H1 (cell line): Measurements from ENCODE around the gene CALY. TPM values are rescaled to one million over a fixed set of nuclear protein-coding genes. Genes with fewer than 3 reads are reported as not detected.

Source experiments
- ASH2L ChIP-seq: fragments of 200-600, 300-600 bp; sonication (generic); IDR thresholded peaks from one replicate; pipeline ENCODE4 v1.7.1; 2017; ENCODE audit warnings: low read length
- BACH1 ChIP-seq: IDR thresholded peaks from 2 replicates; pipeline ENCODE4 v1.6.1; 2012; ENCODE audit warnings: low read length, improper control_type of control experiment
- EP300 ChIP-seq, 2 experiments: IDR thresholded peaks; 1 replicate in 1 of 2; 2 replicates in 1 of 2; pipeline ENCODE4 v1.6.1; 2011 to 2012; ENCODE audit warnings: low read depth in 2 of 2, low read length in 2 of 2, mild to moderate bottlenecking in 2 of 2, borderline replicate concordance in 1 of 2, inconsistent platforms in 1 of 2, moderate library complexity in 1 of 2
- MAFK ChIP-seq: IDR thresholded peaks from 2 replicates; pipeline ENCODE4 v1.6.1; 2012; ENCODE audit warnings: low read depth, mild to moderate bottlenecking, improper control_type of control experiment, low read length
- MAX ChIP-seq: IDR thresholded peaks from 2 replicates; pipeline ENCODE4 v1.6.1; 2012; ENCODE audit warnings: inconsistent platforms
- NRF1 ChIP-seq: IDR thresholded peaks from 2 replicates; pipeline ENCODE4 v1.6.1; 2011; ENCODE audit warnings: mild to moderate bottlenecking, low read depth, low read length, improper control_type of control experiment
- USF2 ChIP-seq: IDR thresholded peaks from 2 replicates; pipeline ENCODE4 v1.6.1; 2011; ENCODE audit warnings: low read length, improper control_type of control experiment
- polyA plus RNA-seq, 7 experiments: library from polyadenylated mRNA; depleted of rRNA in 3 of 7; stranded (reverse) in 5 of 7; unstranded in 2 of 7; fragments of >200 nt in 5 of 7; fragments of 200-250 nt in 2 of 7; gene quantifications; 1 replicate in 5 of 7; 2 replicates in 1 of 7; 4 replicates in 1 of 7; pipeline versions ENCODE4 v1.2.1 to v1.2.3, GENCODE V29; 2011 to 2013; ENCODE audit warnings: missing spikeins in 2 of 7, mixed read lengths in 2 of 7
- total RNA-seq: library from RNA; stranded (reverse); fragmentation: NEBNext Ultra II Directional; extraction: Animal tissue kit (Norgen Biotek cat#: 25700); gene quantifications from 2 replicates; pipeline ENCODE4 v1.2.1, GENCODE V29; 2021
- TF ChIP-seq, protein P1 (sequence below): fragments of 300-600 bp; sonication (generic); IDR thresholded peaks from 2 replicates; pipeline ENCODE4 v1.7.1; 2012; ENCODE audit warnings: low read length, moderate library complexity, mild to moderate bottlenecking, inconsistent platforms; ENCODE audit not compliant: insufficient replicate concordance

Gene CALY
- total and polyA plus RNA-seq, 2 of the 8 experiments (the other 6 are each of a cell fraction or from before 2014, with no cell fraction given) = 1.3 to 1.5 TPM

DNA sequence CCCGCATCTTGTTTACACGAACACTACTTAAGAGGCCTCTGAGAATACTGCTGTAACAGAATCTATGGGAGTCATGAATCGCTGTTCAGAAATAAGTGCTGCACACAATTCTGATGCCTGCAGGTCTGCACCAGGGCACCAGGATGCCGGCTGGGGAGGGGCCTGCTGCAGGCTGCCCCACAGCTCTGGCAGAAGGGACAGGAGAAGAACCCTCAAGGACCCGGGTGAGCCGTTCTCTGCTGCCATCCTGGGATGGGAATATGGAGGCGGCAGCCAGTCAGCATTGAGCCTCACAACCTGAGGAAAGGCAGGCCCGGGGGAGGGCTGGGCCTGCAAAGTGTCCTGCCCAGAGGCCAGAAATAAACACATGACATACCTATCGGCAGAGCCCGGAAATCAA, 39.2 kb downstream of the CALY start (continued):
- TF ChIP-seq USF2 = no peak
- TF ChIP-seq EP300 (IDR thresholded peaks at IDR 0.05; ENCODE audit: borderline replicate concordance in 1 of 2, low read depth in 2 of 2, low read length in 2 of 2) = no peak
- no peak for TF ChIP-seq ASH2L
- TF ChIP-seq MAFK = no peak
- no peak for TF ChIP-seq NRF1
- no peak for TF ChIP-seq BACH1
- TF ChIP-seq, protein P1, sequence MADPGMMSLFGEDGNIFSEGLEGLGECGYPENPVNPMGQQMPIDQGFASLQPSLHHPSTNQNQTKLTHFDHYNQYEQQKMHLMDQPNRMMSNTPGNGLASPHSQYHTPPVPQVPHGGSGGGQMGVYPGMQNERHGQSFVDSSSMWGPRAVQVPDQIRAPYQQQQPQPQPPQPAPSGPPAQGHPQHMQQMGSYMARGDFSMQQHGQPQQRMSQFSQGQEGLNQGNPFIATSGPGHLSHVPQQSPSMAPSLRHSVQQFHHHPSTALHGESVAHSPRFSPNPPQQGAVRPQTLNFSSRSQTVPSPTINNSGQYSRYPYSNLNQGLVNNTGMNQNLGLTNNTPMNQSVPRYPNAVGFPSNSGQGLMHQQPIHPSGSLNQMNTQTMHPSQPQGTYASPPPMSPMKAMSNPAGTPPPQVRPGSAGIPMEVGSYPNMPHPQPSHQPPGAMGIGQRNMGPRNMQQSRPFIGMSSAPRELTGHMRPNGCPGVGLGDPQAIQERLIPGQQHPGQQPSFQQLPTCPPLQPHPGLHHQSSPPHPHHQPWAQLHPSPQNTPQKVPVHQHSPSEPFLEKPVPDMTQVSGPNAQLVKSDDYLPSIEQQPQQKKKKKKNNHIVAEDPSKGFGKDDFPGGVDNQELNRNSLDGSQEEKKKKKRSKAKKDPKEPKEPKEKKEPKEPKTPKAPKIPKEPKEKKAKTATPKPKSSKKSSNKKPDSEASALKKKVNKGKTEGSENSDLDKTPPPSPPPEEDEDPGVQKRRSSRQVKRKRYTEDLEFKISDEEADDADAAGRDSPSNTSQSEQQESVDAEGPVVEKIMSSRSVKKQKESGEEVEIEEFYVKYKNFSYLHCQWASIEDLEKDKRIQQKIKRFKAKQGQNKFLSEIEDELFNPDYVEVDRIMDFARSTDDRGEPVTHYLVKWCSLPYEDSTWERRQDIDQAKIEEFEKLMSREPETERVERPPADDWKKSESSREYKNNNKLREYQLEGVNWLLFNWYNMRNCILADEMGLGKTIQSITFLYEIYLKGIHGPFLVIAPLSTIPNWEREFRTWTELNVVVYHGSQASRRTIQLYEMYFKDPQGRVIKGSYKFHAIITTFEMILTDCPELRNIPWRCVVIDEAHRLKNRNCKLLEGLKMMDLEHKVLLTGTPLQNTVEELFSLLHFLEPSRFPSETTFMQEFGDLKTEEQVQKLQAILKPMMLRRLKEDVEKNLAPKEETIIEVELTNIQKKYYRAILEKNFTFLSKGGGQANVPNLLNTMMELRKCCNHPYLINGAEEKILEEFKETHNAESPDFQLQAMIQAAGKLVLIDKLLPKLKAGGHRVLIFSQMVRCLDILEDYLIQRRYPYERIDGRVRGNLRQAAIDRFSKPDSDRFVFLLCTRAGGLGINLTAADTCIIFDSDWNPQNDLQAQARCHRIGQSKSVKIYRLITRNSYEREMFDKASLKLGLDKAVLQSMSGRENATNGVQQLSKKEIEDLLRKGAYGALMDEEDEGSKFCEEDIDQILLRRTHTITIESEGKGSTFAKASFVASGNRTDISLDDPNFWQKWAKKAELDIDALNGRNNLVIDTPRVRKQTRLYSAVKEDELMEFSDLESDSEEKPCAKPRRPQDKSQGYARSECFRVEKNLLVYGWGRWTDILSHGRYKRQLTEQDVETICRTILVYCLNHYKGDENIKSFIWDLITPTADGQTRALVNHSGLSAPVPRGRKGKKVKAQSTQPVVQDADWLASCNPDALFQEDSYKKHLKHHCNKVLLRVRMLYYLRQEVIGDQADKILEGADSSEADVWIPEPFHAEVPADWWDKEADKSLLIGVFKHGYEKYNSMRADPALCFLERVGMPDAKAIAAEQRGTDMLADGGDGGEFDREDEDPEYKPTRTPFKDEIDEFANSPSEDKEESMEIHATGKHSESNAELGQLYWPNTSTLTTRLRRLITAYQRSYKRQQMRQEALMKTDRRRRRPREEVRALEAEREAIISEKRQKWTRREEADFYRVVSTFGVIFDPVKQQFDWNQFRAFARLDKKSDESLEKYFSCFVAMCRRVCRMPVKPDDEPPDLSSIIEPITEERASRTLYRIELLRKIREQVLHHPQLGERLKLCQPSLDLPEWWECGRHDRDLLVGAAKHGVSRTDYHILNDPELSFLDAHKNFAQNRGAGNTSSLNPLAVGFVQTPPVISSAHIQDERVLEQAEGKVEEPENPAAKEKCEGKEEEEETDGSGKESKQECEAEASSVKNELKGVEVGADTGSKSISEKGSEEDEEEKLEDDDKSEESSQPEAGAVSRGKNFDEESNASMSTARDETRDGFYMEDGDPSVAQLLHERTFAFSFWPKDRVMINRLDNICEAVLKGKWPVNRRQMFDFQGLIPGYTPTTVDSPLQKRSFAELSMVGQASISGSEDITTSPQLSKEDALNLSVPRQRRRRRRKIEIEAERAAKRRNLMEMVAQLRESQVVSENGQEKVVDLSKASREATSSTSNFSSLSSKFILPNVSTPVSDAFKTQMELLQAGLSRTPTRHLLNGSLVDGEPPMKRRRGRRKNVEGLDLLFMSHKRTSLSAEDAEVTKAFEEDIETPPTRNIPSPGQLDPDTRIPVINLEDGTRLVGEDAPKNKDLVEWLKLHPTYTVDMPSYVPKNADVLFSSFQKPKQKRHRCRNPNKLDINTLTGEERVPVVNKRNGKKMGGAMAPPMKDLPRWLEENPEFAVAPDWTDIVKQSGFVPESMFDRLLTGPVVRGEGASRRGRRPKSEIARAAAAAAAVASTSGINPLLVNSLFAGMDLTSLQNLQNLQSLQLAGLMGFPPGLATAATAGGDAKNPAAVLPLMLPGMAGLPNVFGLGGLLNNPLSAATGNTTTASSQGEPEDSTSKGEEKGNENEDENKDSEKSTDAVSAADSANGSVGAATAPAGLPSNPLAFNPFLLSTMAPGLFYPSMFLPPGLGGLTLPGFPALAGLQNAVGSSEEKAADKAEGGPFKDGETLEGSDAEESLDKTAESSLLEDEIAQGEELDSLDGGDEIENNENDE = no peak
- TF ChIP-seq MAX = no peak
